Mesenchymal stem cell (in vitro differentiated cells and primary cell): ENCODE results near the gene DMBT1.

ENCODE experiments used
- DNase-seq: peaks from one replicate; pipeline ENCODE4 v3.0.0-alpha.2; 2013
- H2AFZ ChIP-seq: one replicate; pipeline ENCODE4 v1.6.1; 2013; ENCODE audit warnings: low read depth, mild to moderate bottlenecking, control low read depth, inconsistent platforms, low read length, moderate library complexity
- H2AK5ac ChIP-seq: 2 replicates; pipeline ENCODE4 v1.6.1; 2013; ENCODE audit warnings: low read length, moderate library complexity, mild to moderate bottlenecking, inconsistent platforms; ENCODE audit not compliant: severe bottlenecking
- H2BK120ac ChIP-seq: one replicate; pipeline ENCODE4 v1.6.1; 2013; ENCODE audit warnings: low read depth, mild to moderate bottlenecking, inconsistent platforms, low read length, moderate library complexity
- H2BK12ac ChIP-seq, 2 experiments: one replicate each; pipeline ENCODE4 v1.6.1; 2013; ENCODE audit warnings: inconsistent platforms in 2 of 2, low read length in 2 of 2, mild to moderate bottlenecking in 2 of 2, moderate library complexity in 2 of 2, control low read depth in 1 of 2
- H2BK15ac ChIP-seq: one replicate; pipeline ENCODE4 v1.6.1; 2013; ENCODE audit warnings: mild to moderate bottlenecking, low read depth, inconsistent platforms; ENCODE audit not compliant: poor library complexity, severe bottlenecking
- H2BK5ac ChIP-seq: 2 replicates; pipeline ENCODE4 v1.6.1; 2013; ENCODE audit warnings: low read depth, mild to moderate bottlenecking, low read length, control low read depth, inconsistent platforms; ENCODE audit not compliant: poor library complexity, severe bottlenecking
- H3K14ac ChIP-seq, 2 experiments: one replicate each; pipeline ENCODE4 v1.6.1; 2013; ENCODE audit warnings: inconsistent platforms in 2 of 2, low read length in 2 of 2, control low read depth in 1 of 2, mild to moderate bottlenecking in 1 of 2, moderate library complexity in 1 of 2
- H3K18ac ChIP-seq, 2 experiments: one replicate each; pipeline ENCODE4 v1.6.1; 2013; ENCODE audit warnings: inconsistent platforms in 2 of 2, low read length in 2 of 2, control low read depth in 1 of 2, low read depth in 1 of 2, mild to moderate bottlenecking in 1 of 2
- H3K23ac ChIP-seq, 2 experiments: one replicate each; pipeline ENCODE4 v1.6.1; 2013; ENCODE audit warnings: inconsistent platforms in 2 of 2, low read length in 2 of 2, mild to moderate bottlenecking in 2 of 2, moderate library complexity in 2 of 2, control low read depth in 1 of 2
- H3K27ac ChIP-seq: 2 replicates; pipeline ENCODE4 v1.5.1; 2013; ENCODE audit warnings: mild to moderate bottlenecking, moderate library complexity, low read length, control low read depth, inconsistent platforms; ENCODE audit not compliant: poor library complexity, severe bottlenecking
- H3K27me3 ChIP-seq, 2 experiments: 2 replicates each; pipeline versions ENCODE4 v1.6.1 to v1.7.0; 2013; ENCODE audit warnings: low read length in 2 of 2, mild to moderate bottlenecking in 2 of 2, moderate library complexity in 2 of 2, control low read depth in 1 of 2, inconsistent platforms in 1 of 2; ENCODE audit not compliant: control insufficient read depth in 1 of 2, insufficient read depth in 1 of 2
- H3K36me3 ChIP-seq, 2 experiments: 2 replicates each; pipeline versions ENCODE4 v1.6.1 to v1.7.0; 2013; ENCODE audit warnings: low read length in 2 of 2, control low read depth in 1 of 2, inconsistent platforms in 1 of 2, low read depth in 1 of 2, mild to moderate bottlenecking in 1 of 2; ENCODE audit not compliant: insufficient read depth in 2 of 2, control insufficient read depth in 1 of 2
- H3K4ac ChIP-seq, 2 experiments: one replicate each; pipeline ENCODE4 v1.6.1; 2013; ENCODE audit warnings: inconsistent platforms in 2 of 2, low read length in 2 of 2, mild to moderate bottlenecking in 2 of 2, moderate library complexity in 2 of 2, control low read depth in 1 of 2, low read depth in 1 of 2
- H3K4me1 ChIP-seq: 2 replicates; pipeline ENCODE4 v1.6.1; 2013; ENCODE audit warnings: low read depth, low read length, control low read depth; ENCODE audit not compliant: control insufficient read depth, insufficient read depth
- H3K4me2 ChIP-seq: 2 replicates; pipeline ENCODE4 v1.6.1; 2013; ENCODE audit warnings: low read length, mild to moderate bottlenecking, inconsistent platforms; ENCODE audit not compliant: poor library complexity, severe bottlenecking
- H3K4me3 ChIP-seq, 2 experiments: 2 replicates each; pipeline versions ENCODE4 v1.5.1 to v1.7.0; 2013; ENCODE audit warnings: low read length in 2 of 2, mild to moderate bottlenecking in 2 of 2, control low read depth in 1 of 2, low read depth in 1 of 2; ENCODE audit not compliant: insufficient read depth in 1 of 2
- H3K79me1 ChIP-seq: replicated peaks from 2 replicates; pipeline ENCODE4 v1.6.1; 2013; ENCODE audit warnings: mild to moderate bottlenecking, control low read depth, low read length, inconsistent platforms; ENCODE audit not compliant: poor library complexity, severe bottlenecking
- H3K9ac ChIP-seq: 2 replicates; pipeline ENCODE4 v1.7.0; 2013; ENCODE audit warnings: mild to moderate bottlenecking, low read length, moderate library complexity
- H3K9me3 ChIP-seq: 2 replicates; pipeline ENCODE4 v1.7.0; 2013; ENCODE audit warnings: mild to moderate bottlenecking, low read length; ENCODE audit not compliant: control insufficient read depth
- H4K8ac ChIP-seq: one replicate; pipeline ENCODE4 v1.6.1; 2013; ENCODE audit warnings: inconsistent platforms, mild to moderate bottlenecking, low read length, moderate library complexity
- H4K91ac ChIP-seq: one replicate; pipeline ENCODE4 v1.6.1; 2013; ENCODE audit warnings: mild to moderate bottlenecking, low read length, inconsistent platforms
- WGBS: methylation state at CpG from one replicate; pipeline ENCODE4 v1.1.7; 2013; ENCODE audit warnings: mixed read lengths; 5-methylcytosine and 5-hydroxymethylcytosine counted together

DMBT1 gene

GRCh38 chr10:122555442-122555841 lies 5.1 kb upstream of the DMBT1 start:
- Histone ChIP-seq H4K8ac (no peak overlapping the region), H3K27me3 (peaks cover 25 to 43% of the 10 kb centered on the region in 2 experiments), H2BK120ac (no peak overlapping the region), H3K14ac (no peak overlapping the region), H3K4me1 (no peaks in the 10 kb centered on the region), H3K27ac (no peak overlapping the region), H3K4me3 (no peak overlapping the region), H2AFZ (no peak overlapping the region), H3K79me1 (no peaks in the 10 kb centered on the region), H3K18ac (no peak overlapping the region), H3K9me3 (no peaks in the 10 kb centered on the region), H3K23ac (no peak overlapping the region), H2BK12ac (no peak overlapping the region), H3K36me3 (no peaks in the 10 kb centered on the region), H3K4ac (no peak overlapping the region), H2AK5ac (no peak overlapping the region), H3K4me2 (no peak overlapping the region), H3K9ac (no peak overlapping the region), H2BK5ac (no peak overlapping the region), H4K91ac (no peak overlapping the region), H2BK15ac (no peak overlapping the region)
- DNase-seq: no peak
- 88% methylated on average over 3 of the region's 3 CpGs for WGBS

- Histone ChIP-seq H2AK5ac (no peak overlapping the region), H3K36me3 (no peaks in the 10 kb centered on the region), H3K4me3 (no peak overlapping the region), H2AFZ (no peak overlapping the region), H4K8ac (no peak overlapping the region), H3K27me3 (peaks cover 44 to 48% of the 10 kb centered on the region in 2 experiments), H3K27ac (no peak overlapping the region), H3K14ac (no peak overlapping the region), H4K91ac (no peak overlapping the region), H3K23ac (no peak overlapping the region), H2BK120ac (no peak overlapping the region), H3K4ac (no peak overlapping the region), H3K4me2 (no peak overlapping the region), H3K4me1 (no peaks in the 10 kb centered on the region), H3K9me3 (no peaks in the 10 kb centered on the region), H3K79me1 (no peaks in the 10 kb centered on the region), H2BK5ac (no peak overlapping the region), H3K9ac (no peak overlapping the region), H3K18ac (no peak overlapping the region), H2BK12ac (no peak overlapping the region), H2BK15ac (no peak overlapping the region)
- whole genome bisulfite sequencing: 22% methylated on average over 9 of the region's 9 CpGs
- DNase-seq: no peak
Measured at GRCh38 chr10:122557516-122557915, 3.0 kb upstream of the DMBT1 start.

GRCh38 chr10:122558452-122558851 lies 2.1 kb upstream of the DMBT1 start:
- no peak overlapping the region for H3K4me3 ChIP-seq
- H2BK12ac ChIP-seq: no peak overlapping the region
- no peak for DNase-seq
- H3K27me3 ChIP-seq: peaks cover 50 to 53% of the 10 kb centered on the region in 2 experiments
- 94% methylated on average over 5 of the region's 5 CpGs for WGBS
- no peak overlapping the region for H4K8ac ChIP-seq
- no peaks in the 10 kb centered on the region for H3K79me1 ChIP-seq
- no peak overlapping the region for H3K14ac ChIP-seq
- H2BK15ac ChIP-seq: no peak overlapping the region
- H2BK5ac ChIP-seq: no peak overlapping the region
- no peak overlapping the region for H3K9ac ChIP-seq
- no peak overlapping the region for H2BK120ac ChIP-seq
- no peaks in the 10 kb centered on the region for H3K4me1 ChIP-seq
- H3K9me3 ChIP-seq: no peaks in the 10 kb centered on the region
- no peak overlapping the region for H4K91ac ChIP-seq
- H2AFZ ChIP-seq: no peak overlapping the region
- H3K18ac ChIP-seq: no peak overlapping the region
- no peak overlapping the region for H3K27ac ChIP-seq
- H3K36me3 ChIP-seq: no peaks in the 10 kb centered on the region
- H2AK5ac ChIP-seq: no peak overlapping the region
- no peak overlapping the region for H3K23ac ChIP-seq
- no peak overlapping the region for H3K4ac ChIP-seq
- H3K4me2 ChIP-seq: no peak overlapping the region

GRCh38 chr10:122559228-122559627 lies 1.3 kb upstream of the DMBT1 start:
- Histone ChIP-seq H4K8ac (no peak overlapping the region), H3K14ac (no peak overlapping the region), H3K4me1 (no peaks in the 10 kb centered on the region), H3K18ac (no peak overlapping the region), H3K36me3 (no peaks in the 10 kb centered on the region), H3K4ac (no peak overlapping the region), H3K9me3 (no peaks in the 10 kb centered on the region), H2AFZ (no peak overlapping the region), H3K4me3 (no peak overlapping the region), H2AK5ac (no peak overlapping the region), H2BK15ac (no peak overlapping the region), H3K27me3 (peaks cover 50 to 58% of the 10 kb centered on the region in 2 experiments), H3K4me2 (no peak overlapping the region), H2BK5ac (no peak overlapping the region), H3K23ac (no peak overlapping the region), H3K9ac (no peak overlapping the region), H2BK12ac (no peak overlapping the region), H3K79me1 (no peaks in the 10 kb centered on the region), H3K27ac (no peak overlapping the region), H2BK120ac (no peak overlapping the region), H4K91ac (no peak overlapping the region)
- WGBS: 78% methylated on average over 2 of the region's 2 CpGs
- DNase-seq: no peak
